Measurements from ENCODE around the gene C14orf180.

The C14orf180 gene

GRCh38 chr14:104550340-104550860, 29.2 kb upstream of the C14orf180 start:
- no peak overlapping the region for H3K4me3 ChIP-seq (ENCODE audit: low read depth, low read length)
- TF ChIP-seq CTCF (IDR thresholded peaks at IDR 0.05; ENCODE audit: insufficient read depth, low read depth, low read length, missing control alignments) = no peak
- no peak for DNase-seq (ENCODE audit: low read depth)

GRCh38 chr14:104550861-104551728, 28.5 kb upstream of the C14orf180 start:
- TF ChIP-seq CTCF (IDR thresholded peaks at IDR 0.05; ENCODE audit: insufficient read depth, low read depth, low read length, missing control alignments) = no peak

GRCh38 chr14:104551851-104552737, 27.5 kb upstream of the C14orf180 start:
- H3K4me3 ChIP-seq (ENCODE audit: low read depth, low read length) = no peak overlapping the region
- TF ChIP-seq CTCF (IDR thresholded peaks at IDR 0.05; ENCODE audit: insufficient read depth, low read depth, low read length, missing control alignments) = no peak
- no peak for DNase-seq (ENCODE audit: low read depth)

More at GRCh38 chr14:104550861-104551728, 28.5 kb upstream of the C14orf180 start:
- no peak overlapping the region for H3K4me3 ChIP-seq (ENCODE audit: low read depth, low read length)
- DNase-seq (ENCODE audit: low read depth) = no peak

GRCh38 chr14:104552738-104553125, 26.8 kb upstream of the C14orf180 start:
- TF ChIP-seq CTCF (IDR thresholded peaks at IDR 0.05; ENCODE audit: insufficient read depth, low read depth, low read length, missing control alignments) = no peak
- no peak for DNase-seq (ENCODE audit: low read depth)
- no peak overlapping the region for H3K4me3 ChIP-seq (ENCODE audit: low read depth, low read length)

GRCh38 chr14:104553166-104554087, 26.1 kb upstream of the C14orf180 start:
- no peak overlapping the region for H3K4me3 ChIP-seq (ENCODE audit: low read depth, low read length)
- no peak for TF ChIP-seq CTCF (IDR thresholded peaks at IDR 0.05; ENCODE audit: insufficient read depth, low read depth, low read length, missing control alignments)
- no peak for DNase-seq (ENCODE audit: low read depth)

- no peak for TF ChIP-seq CTCF (IDR thresholded peaks at IDR 0.05; ENCODE audit: insufficient read depth, low read depth, low read length, missing control alignments)
- H3K4me3 ChIP-seq (ENCODE audit: low read depth, low read length) = no peak overlapping the region
- no peak for DNase-seq (ENCODE audit: low read depth)
These were observed 25.4 kb upstream of the C14orf180 start for GRCh38 chr14:104554088-104554607.
